K562 (cell line): Measurements from ENCODE around the gene DEDD. TPM values are rescaled to one million over a fixed set of nuclear protein-coding genes. Genes with fewer than 3 reads are reported as not detected.
A peak's percentile ranks its signal among the peaks of the same experiment; 100 is the strongest.

Source experiments
- ARID3A ChIP-seq: IDR thresholded peaks from 2 replicates; pipeline ENCODE4 v1.6.1; 2012; ENCODE audit warnings: low read depth, low read length, improper control_type of control experiment, borderline replicate concordance
- ARID4B ChIP-seq: sonication (generic); formaldehyde crosslinking; IDR thresholded peaks from 2 replicates; pipeline ENCODE4 v1.8.0; 2022; ENCODE audit warnings: mild to moderate bottlenecking, missing genetic modification reagents
- CEBPG ChIP-seq, 3 experiments: fragments of 200-800 bp in 1 of 3; sonication (Bioruptor generic) in 1 of 3; sonication (generic) in 1 of 3; formaldehyde crosslinking in 1 of 3; IDR thresholded peaks in 2 of 3; conservative IDR thresholded peaks in 1 of 3; 2 replicates each; pipeline versions ENCODE4 v1.6.1 to v1.8.0; 2016 to 2022; ENCODE audit warnings: missing compliant biosample characterization in 2 of 3, missing genetic modification characterization in 2 of 3, mild to moderate bottlenecking in 1 of 3, missing genetic modification reagents in 1 of 3
- CREM ChIP-seq: IDR thresholded peaks from 2 replicates; pipeline ENCODE4 v1.6.1; 2014; ENCODE audit warnings: antibody characterized with exemption, low read depth
- CXXC5 ChIP-seq: fragments of 250-450 bp; sonication (Bioruptor Pico); IDR thresholded peaks from 2 replicates; pipeline ENCODE4 v1.8.0; 2022; ENCODE audit warnings: inconsistent platforms, mild to moderate bottlenecking, moderate library complexity
- ETV1 ChIP-seq: fragments of 450-650 bp; conservative IDR thresholded peaks from 2 replicates; pipeline ENCODE4 v1.6.1; 2016; ENCODE audit warnings: missing genetic modification characterization, control low read depth, low read depth, missing compliant biosample characterization
- GATAD2B ChIP-seq: fragments of 450-650 bp; IDR thresholded peaks from 2 replicates; pipeline ENCODE4 v1.6.1; 2017; ENCODE audit warnings: mild to moderate bottlenecking, borderline replicate concordance
- POLR2AphosphoS2 ChIP-seq: IDR thresholded peaks from 2 replicates; pipeline ENCODE4 v1.6.1; 2012; ENCODE audit warnings: low read length, improper control_type of control experiment
- SMAD1 ChIP-seq: fragments of 150-350 bp; IDR thresholded peaks from 2 replicates; pipeline ENCODE4 v1.6.1; 2014; ENCODE audit warnings: low read length, low read depth; ENCODE audit not compliant: partially characterized antibody
- TFAP4 ChIP-seq: sonication (generic); formaldehyde crosslinking; IDR thresholded peaks from 2 replicates; pipeline ENCODE4 v1.8.0; 2022; ENCODE audit warnings: missing genetic modification reagents, mild to moderate bottlenecking, moderate library complexity, borderline replicate concordance
- TRIM25 ChIP-seq: fragments of 450-650 bp; IDR thresholded peaks from 2 replicates; pipeline ENCODE4 v1.7.0; 2016; ENCODE audit warnings: borderline replicate concordance
- YBX1 ChIP-seq: fragments of 450-650 bp; IDR thresholded peaks from 2 replicates; pipeline ENCODE4 v1.7.1; 2016; ENCODE audit warnings: mild to moderate bottlenecking
- ZNF561 ChIP-seq: fragments of 450-650 bp; formaldehyde crosslinking; conservative IDR thresholded peaks from 2 replicates; pipeline ENCODE4 v1.4.0; 2020; ENCODE audit warnings: mild to moderate bottlenecking, moderate library complexity
- ZNF764 ChIP-seq: fragments of 250-450 bp; sonication (Bioruptor Pico); IDR thresholded peaks from 2 replicates; pipeline ENCODE4 v1.4.0; 2020; ENCODE audit warnings: low read depth, mild to moderate bottlenecking, moderate library complexity
- polyA plus RNA-seq, 8 experiments: library from polyadenylated mRNA; depleted of rRNA in 4 of 8; stranded (reverse) in 5 of 8; unstranded in 3 of 8; fragments of >200 nt; fragmentation: Nextera tagmentation in 2 of 8; fragmentation: Illumina TruSeq in 1 of 8; extraction: Ambion mirVana in 2 of 8; extraction: Trizol in 1 of 8; gene quantifications; 2 replicates each; pipeline versions ENCODE4 v1.2.1 to v1.2.3, GENCODE V29; 2011 to 2014; ENCODE audit warnings: inconsistent platforms in 1 of 8, missing spikeins in 1 of 8
- total RNA-seq, 7 experiments: library from RNA; depleted of rRNA in 6 of 7; stranded (reverse); fragments of >200 nt in 6 of 7; fragmentation: Illumina TruSeq in 2 of 7; extraction: Trizol in 2 of 7; gene quantifications; 2 replicates each; pipeline versions ENCODE4 v1.2.1 to v1.2.3, GENCODE V29; 2011 to 2021; ENCODE audit warnings: low replicate concordance in 1 of 7

The DEDD gene
- total and polyA plus RNA-seq, 9 of the 15 experiments (the other 6 are each of a cell fraction or from before 2014, with no cell fraction given), result 11.6 to 41.0 (median 16.8) TPM

- TF ChIP-seq SMAD1 (peak; percentile 66), ZNF561 (CRISPR knock-in tag) (no peak), TRIM25 (no peak), ARID4B (CRISPR knock-in tag) (0 out of 2 replicates have a peak, but pooled peaks have one; percentile 58), CREM (peak; percentile 78), ZNF764 (CRISPR knock-in tag) (no peak), CXXC5 (CRISPR knock-in tag) (peak; percentile 100), TFAP4 (CRISPR knock-in tag) (peak; percentile 95), GATAD2B (no peak), CEBPG (CRISPR knock-in tag; IDR thresholded peaks at IDR 0.05) (peak; percentile 52; the same call in 1 of the 2 replicates), CEBPG (tag; conservative IDR thresholded peaks at IDR 0.05 in 1 of 2, IDR thresholded peaks at IDR 0.05 in 1 of 2) (no peak), ARID3A (peak; percentile 32; the same call in 1 of the 2 replicates), POLR2AphosphoS2 (peak; percentile 79; the same call in 1 of the 2 replicates), YBX1 (no peak), ETV1 (tag) (0 out of 2 replicates have a peak, but pooled peaks have one; percentile 29)
Observed at GRCh38 chr1:161165742-161166668, 33.5 kb upstream of the DEDD start, which contains the start of gene PPOX (continued).
